Right cardiac atrium (tissue), 5 donors: ENCODE measurements around the gene USP19. TPM values are rescaled to one million over a fixed set of nuclear protein-coding genes. Genes with fewer than 3 reads are reported as not detected.

Experiments
- ATAC-seq, 2 donors: fragments of 200-7000 bp; cut with Tn5 transposase; one replicate each; pipeline versions ENCODE4 v1.8.0 to v1.9.1; 2020; ENCODE audit warnings: moderate library complexity in 2 of 2, mild to moderate bottlenecking in 1 of 2
- DNase-seq, 3 donors: peaks; one replicate each; pipeline ENCODE4 v3.0.0-alpha.2; 2020
- H3K27ac ChIP-seq: one replicate; pipeline ENCODE4 v1.5.1; 2013; ENCODE audit warnings: mild to moderate bottlenecking, low read length, control low read depth, moderate library complexity
- H3K27me3 ChIP-seq: one replicate; pipeline ENCODE4 v1.6.1; 2013; ENCODE audit not compliant: control insufficient read depth, insufficient read depth
- H3K4me1 ChIP-seq: one replicate; pipeline ENCODE4 v1.6.1; 2013; ENCODE audit warnings: low read length; ENCODE audit not compliant: control insufficient read depth, insufficient read depth
- H3K4me3 ChIP-seq: one replicate; pipeline ENCODE4 v1.5.1; 2013; ENCODE audit warnings: low read length, control low read depth
- H3K9me3 ChIP-seq: one replicate; pipeline ENCODE4 v1.6.1; 2013; ENCODE audit warnings: low read length; ENCODE audit not compliant: control insufficient read depth
- whole genome bisulfite sequencing: extraction: QIAGEN DNeasy Blood & Tissue Kit; methylation state at CpG from one replicate; pipeline ENCODE4 v1.1.7; 2013; 5-methylcytosine and 5-hydroxymethylcytosine counted together
- intact Hi-C, 4 donors: fragments of 100-400 bp; cut with DNase I; formaldehyde crosslinking; loops; one replicate each; pipeline versions ENCODE4 v1.11.0 to v1.14.0; 2022 to 2023
- polyA plus RNA-seq: library from polyadenylated mRNA; stranded (reverse); fragments of 200-250 nt; gene quantifications from one replicate; pipeline ENCODE4 v1.2.3, GENCODE V29; 2013
- total RNA-seq, 4 donors: library from RNA; stranded (reverse); fragmentation: NEBNext Ultra II Directional; extraction: Animal tissue kit (Norgen Biotek cat#: 25700); gene quantifications; one replicate each; pipeline ENCODE4 v1.2.1, GENCODE V29; 2021
- donor health status: healthy with polysubstance abuse.
- donor health status: DM: no; HTN: yes; CAD: no.
- donor health status: DM: no; HTN: no; CAD: no.
- donor health status: DM: no; HTN: yes; CAD: no; lungs with severe emphysema.
- donor health status: DM: yes; HTN: yes; CAD: no.

Gene USP19
- total and polyA plus RNA-seq, 5 donors, result 25.5 to 62.8 (median 50.8) TPM

- 81% methylated on average over 2 of the region's 2 CpGs for WGBS
- H3K9me3 ChIP-seq, result no peaks in the 10 kb centered on the region
- H3K4me1 ChIP-seq, result no peaks in the 10 kb centered on the region
- H3K4me3 ChIP-seq, result no peak overlapping the region
- DNase-seq, result peak in 1 of 3 donors; percentile 16
- intact Hi-C loops, result no loop called here
- ATAC-seq, result no peak
- no peaks in the 10 kb centered on the region for H3K27me3 ChIP-seq
- H3K27ac ChIP-seq, result no peak overlapping the region
Measured at GRCh38 chr3:49158792-49159191, 38.2 kb upstream of the USP19 start.

GRCh38 chr3:49158103-49158709 lies 37.6 kb upstream of the USP19 start:
- 70% methylated on average over 5 of the region's 5 CpGs for WGBS
- ATAC-seq, result peak; percentile 23 to 32
- intact Hi-C loops, result no loop called here
- H3K27me3 ChIP-seq, result no peaks in the 10 kb centered on the region
- peak in 2 of 3 donors; percentile 59 to 61 for DNase-seq
- H3K4me3 ChIP-seq, result no peak overlapping the region
- no peaks in the 10 kb centered on the region for H3K9me3 ChIP-seq
- no peaks in the 10 kb centered on the region for H3K4me1 ChIP-seq
- no peak overlapping the region for H3K27ac ChIP-seq

- no peaks in the 10 kb centered on the region for H3K9me3 ChIP-seq
- intact Hi-C loops, result no loop called here
- H3K27me3 ChIP-seq, result no peaks in the 10 kb centered on the region
- no peak for DNase-seq
- no peak for ATAC-seq
- H3K27ac ChIP-seq, result no peak overlapping the region
- no peaks in the 10 kb centered on the region for H3K4me1 ChIP-seq
- H3K4me3 ChIP-seq, result no peak overlapping the region
- 75% methylated on average over 1 of the region's 1 CpG for WGBS
Measured at GRCh38 chr3:49157289-49157688, 36.7 kb upstream of the USP19 start.

GRCh38 chr3:49153349-49153912 lies 32.8 kb upstream of the USP19 start:
- ATAC-seq (peak in 1 of 2 donors; percentile 15), DNase-seq (peak in 1 of 3 donors; percentile 35)
- no peak overlapping the region for H3K27ac ChIP-seq
- no peaks in the 10 kb centered on the region for H3K9me3 ChIP-seq
- WGBS, result 70% methylated on average over 3 of the region's 3 CpGs
- H3K27me3 ChIP-seq, result no peaks in the 10 kb centered on the region
- no peak overlapping the region for H3K4me3 ChIP-seq
- intact Hi-C loops, result no loop called here
- no peaks in the 10 kb centered on the region for H3K4me1 ChIP-seq

- DNase-seq (peak in 1 of 3 donors; percentile 23), ATAC-seq (no peak)
- intact Hi-C loops, result no loop called here
- H3K4me1 ChIP-seq, result no peaks in the 10 kb centered on the region
- no peak overlapping the region for H3K4me3 ChIP-seq
- WGBS, result 88% methylated on average over 2 of the region's 2 CpGs
- no peaks in the 10 kb centered on the region for H3K27me3 ChIP-seq
- no peak overlapping the region for H3K27ac ChIP-seq
- no peaks in the 10 kb centered on the region for H3K9me3 ChIP-seq
Measured at GRCh38 chr3:49151610-49152009, 31.0 kb upstream of the USP19 start.

GRCh38 chr3:49148159-49148558 lies 27.5 kb upstream of the USP19 start:
- Histone ChIP-seq H3K9me3 (no peaks in the 10 kb centered on the region), H3K4me1 (no peaks in the 10 kb centered on the region), H3K4me3 (no peak overlapping the region), H3K27me3 (no peaks in the 10 kb centered on the region), H3K27ac (no peak overlapping the region)
- ATAC-seq, result no peak
- DNase-seq, result peak in 1 of 3 donors; percentile 10
- intact Hi-C loops, result no loop called here
- WGBS, result 68% methylated on average over 5 of the region's 5 CpGs

- no peaks in the 10 kb centered on the region for H3K9me3 ChIP-seq
- H3K4me3 ChIP-seq, result no peak overlapping the region
- 78% methylated on average over 3 of the region's 3 CpGs for WGBS
- intact Hi-C loops, result no loop called here
- ATAC-seq (no peak), DNase-seq (peak in 1 of 3 donors; percentile 9)
- H3K27me3 ChIP-seq, result no peaks in the 10 kb centered on the region
- no peaks in the 10 kb centered on the region for H3K4me1 ChIP-seq
- no peak overlapping the region for H3K27ac ChIP-seq
Measured at GRCh38 chr3:49140080-49140479, 19.5 kb upstream of the USP19 start.

GRCh38 chr3:49135499-49135898 lies 14.9 kb upstream of the USP19 start:
- WGBS, result 89% methylated on average over 4 of the region's 4 CpGs
- intact Hi-C loops, result no loop called here
- ATAC-seq (no peak), DNase-seq (peak in 1 of 3 donors; percentile 18)
- Histone ChIP-seq H3K9me3 (no peaks in the 10 kb centered on the region), H3K27ac (no peak overlapping the region), H3K27me3 (no peaks in the 10 kb centered on the region), H3K4me1 (peaks cover 10% of the 10 kb centered on the region), H3K4me3 (no peak overlapping the region)

- H3K4me3 ChIP-seq, result no peak overlapping the region
- 59% methylated on average over 3 of the region's 3 CpGs for WGBS
- ATAC-seq (no peak), DNase-seq (peak in 2 of 3 donors; percentile 31 to 58)
- no peaks in the 10 kb centered on the region for H3K9me3 ChIP-seq
- peaks cover 12% of the 10 kb centered on the region for H3K4me1 ChIP-seq
- intact Hi-C loops, result no loop called here
- H3K27me3 ChIP-seq, result no peaks in the 10 kb centered on the region
- peak overlapping the region; percentile 45 for H3K27ac ChIP-seq
Measured at GRCh38 chr3:49134471-49135265, 14.0 kb upstream of the USP19 start.

- WGBS, result 2% methylated on average over 30 of the region's 30 CpGs
- peak; percentile 85 to 87 for ATAC-seq
- intact Hi-C loops, result loop anchor here in 1 of 4 donors (2.0 kb wide), 1 partner anchor 39 kb away; the partner anchor contains the start of gene QRICH1
- Histone ChIP-seq H3K4me1 (peaks cover 12% of the 10 kb centered on the region), H3K27me3 (no peaks in the 10 kb centered on the region), H3K4me3 (peak overlapping the region; percentile 77), H3K27ac (peak overlapping the region; percentile 94), H3K9me3 (no peaks in the 10 kb centered on the region)
- DNase-seq, result peak; percentile 90 to 95 (median 95)
Measured at GRCh38 chr3:49133226-49133951, 12.8 kb upstream of the USP19 start.
